ENCODE measurements around the gene MBLAC1.

Gene MBLAC1

DNA sequence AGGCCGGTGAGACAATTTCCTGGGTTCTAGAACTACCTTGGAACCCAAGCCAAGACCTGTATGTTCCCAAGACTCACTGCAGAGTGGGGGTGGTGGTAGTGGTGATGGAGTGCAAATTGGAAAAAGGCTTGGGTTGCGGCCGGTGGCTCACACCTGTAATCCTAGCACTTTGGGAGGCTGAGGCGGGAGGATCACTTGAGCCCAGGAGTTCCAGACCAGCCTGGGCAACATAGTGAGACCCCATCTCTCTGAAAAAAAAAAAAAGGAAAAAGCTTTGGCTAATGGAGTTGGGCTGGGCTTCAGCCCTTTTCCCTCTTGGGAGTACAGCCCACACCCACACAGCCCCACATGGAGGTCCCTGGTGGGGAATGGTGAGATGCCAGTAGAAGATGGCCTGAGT is 21.2 kb upstream of the MBLAC1 start:
- no peak overlapping the region for H3K27ac Mint-ChIP-seq
- no peak overlapping the region for H3K4me3 Mint-ChIP-seq
- H3K9me3 Mint-ChIP-seq = no peaks in the 10 kb centered on the region
- ATAC-seq (replicated peaks) = no peak
- no peak for DNase-seq
- no peaks in the 10 kb centered on the region for H3K27me3 Mint-ChIP-seq
- H3K36me3 Mint-ChIP-seq = peaks cover 27 to 63% of the 10 kb centered on the region in 2 donors
- peaks cover 7 to 31% of the 10 kb centered on the region in 2 donors for H3K4me1 Mint-ChIP-seq

DNA sequence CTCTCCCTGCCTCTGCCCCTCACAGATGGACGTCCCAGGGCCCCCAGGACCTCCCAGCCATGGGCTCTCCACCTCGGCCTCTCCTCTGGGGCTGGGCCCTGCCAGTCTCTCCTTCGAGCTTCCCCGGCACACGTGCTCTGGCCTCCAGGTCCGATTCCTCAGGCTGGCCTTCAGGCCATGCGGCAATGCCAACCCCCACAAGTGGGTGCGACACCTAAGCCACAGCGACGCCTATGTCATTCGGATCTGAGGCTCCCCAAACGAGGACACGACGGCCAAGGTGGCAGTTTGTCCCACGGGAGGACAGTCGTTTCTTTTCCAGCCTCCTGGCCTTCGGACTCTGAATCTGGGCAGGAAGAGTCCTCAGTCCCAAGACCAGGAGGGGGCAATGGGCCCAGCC is 20.1 kb upstream of the MBLAC1 start:
- no peaks in the 10 kb centered on the region for H3K9me3 Mint-ChIP-seq
- no peak overlapping the region for H3K27ac Mint-ChIP-seq
- peaks cover 28 to 69% of the 10 kb centered on the region in 2 donors for H3K36me3 Mint-ChIP-seq
- H3K4me1 Mint-ChIP-seq = peaks cover 10 to 29% of the 10 kb centered on the region in 2 donors
- DNase-seq (no peak), ATAC-seq (replicated peaks) (no peak)
- no peaks in the 10 kb centered on the region for H3K27me3 Mint-ChIP-seq
- H3K4me3 Mint-ChIP-seq = no peak overlapping the region

DNA sequence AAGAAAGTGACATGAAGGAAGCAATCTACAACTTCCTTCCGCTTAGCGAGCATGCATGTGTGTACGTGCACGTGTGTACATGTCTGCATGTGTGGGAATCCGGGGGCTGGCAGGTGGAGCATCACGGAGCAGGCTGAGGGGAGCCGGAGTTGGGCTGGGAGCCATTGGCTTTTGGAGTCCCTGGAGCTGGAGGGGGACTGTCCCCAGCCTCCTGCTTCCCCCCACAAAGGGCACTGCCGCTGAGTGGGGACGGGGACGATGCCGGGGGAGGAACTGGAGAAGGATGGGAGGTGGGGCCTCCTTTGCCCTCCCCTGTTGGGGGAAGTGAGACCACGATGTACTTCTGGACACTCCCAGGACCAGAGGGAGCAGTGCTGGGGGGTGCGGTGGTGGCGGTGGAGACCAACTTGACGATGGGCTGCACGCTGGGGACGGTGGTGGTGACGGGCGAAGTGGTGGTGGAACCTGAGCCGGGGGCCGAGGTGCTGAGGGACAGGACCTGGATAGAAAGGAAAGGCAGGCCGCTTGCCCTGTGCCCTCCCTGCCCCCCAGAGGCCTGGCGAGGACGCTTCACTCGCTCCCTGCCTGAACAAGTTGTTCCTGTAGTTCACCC is 19.5 kb upstream of the MBLAC1 start:
- Mint-ChIP-seq H3K36me3 (peaks cover 31 to 72% of the 10 kb centered on the region in 2 donors), H3K27ac (peak overlapping the region; percentile 65), H3K4me3 (no peak overlapping the region), H3K9me3 (no peaks in the 10 kb centered on the region), H3K4me1 (peaks cover 10 to 28% of the 10 kb centered on the region in 2 donors), H3K27me3 (no peaks in the 10 kb centered on the region)
- DNase-seq = no peak
- ATAC-seq (replicated peaks) = no peak

GRCh38 chr7:100107890-100108289 is 18.9 kb upstream of the MBLAC1 start:
- H3K27me3 Mint-ChIP-seq = no peaks in the 10 kb centered on the region
- ATAC-seq (replicated peaks) (no peak), DNase-seq (no peak)
- H3K4me1 Mint-ChIP-seq = peaks cover 7 to 21% of the 10 kb centered on the region in 2 donors
- H3K9me3 Mint-ChIP-seq = no peaks in the 10 kb centered on the region
- H3K36me3 Mint-ChIP-seq = peaks cover 37 to 78% of the 10 kb centered on the region in 2 donors
- no peak overlapping the region for H3K4me3 Mint-ChIP-seq
- no peak overlapping the region for H3K27ac Mint-ChIP-seq

GRCh38 chr7:100109521-100110163 is 17.1 kb upstream of the MBLAC1 start:
- Mint-ChIP-seq H3K4me1 (peaks cover 3 to 15% of the 10 kb centered on the region in 2 donors), H3K36me3 (peaks cover 44 to 79% of the 10 kb centered on the region in 2 donors), H3K4me3 (no peak overlapping the region), H3K9me3 (no peaks in the 10 kb centered on the region), H3K27me3 (no peaks in the 10 kb centered on the region), H3K27ac (no peak overlapping the region)
- ATAC-seq (replicated peaks) (no peak), DNase-seq (no peak)

DNA sequence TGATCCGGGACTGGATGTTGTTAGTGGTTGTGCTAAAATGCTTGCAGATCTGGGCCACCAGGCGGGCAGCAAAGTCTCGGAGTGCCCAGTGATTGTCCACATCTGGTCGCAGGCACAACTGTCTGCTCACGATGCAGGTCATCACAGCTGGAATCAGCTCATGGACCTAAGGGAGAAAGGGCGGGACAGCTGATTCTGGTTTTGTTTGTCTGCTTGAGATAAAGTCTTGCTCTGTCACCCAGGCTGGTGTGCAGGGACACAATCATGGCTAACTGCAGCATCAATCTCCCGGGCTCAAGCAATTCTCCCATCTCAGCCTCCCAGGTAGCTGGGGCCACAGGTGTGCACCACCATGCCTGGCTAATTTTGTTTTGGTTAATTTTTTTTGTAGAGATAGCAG is 15.6 kb upstream of the MBLAC1 start:
- Mint-ChIP-seq H3K36me3 (peaks cover 47 to 69% of the 10 kb centered on the region in 2 donors), H3K27me3 (no peaks in the 10 kb centered on the region), H3K4me3 (no peak overlapping the region), H3K9me3 (no peaks in the 10 kb centered on the region), H3K4me1 (peaks cover 3 to 15% of the 10 kb centered on the region in 2 donors), H3K27ac (no peak overlapping the region)
- DNase-seq (no peak), ATAC-seq (replicated peaks) (no peak)

- no peak for ATAC-seq (replicated peaks)
- DNase-seq = no peak
- Mint-ChIP-seq H3K4me3 (no peak overlapping the region), H3K9me3 (no peaks in the 10 kb centered on the region), H3K27ac (no peak overlapping the region), H3K36me3 (peaks cover 48 to 68% of the 10 kb centered on the region in 2 donors), H3K4me1 (peaks cover 5 to 11% of the 10 kb centered on the region in 2 donors), H3K27me3 (no peaks in the 10 kb centered on the region)
Measured at GRCh38 chr7:100111914-100112313, 14.9 kb upstream of the MBLAC1 start.

- Mint-ChIP-seq H3K4me3 (no peak overlapping the region), H3K27ac (no peak overlapping the region), H3K9me3 (no peaks in the 10 kb centered on the region), H3K27me3 (no peaks in the 10 kb centered on the region), H3K36me3 (peaks cover 34 to 53% of the 10 kb centered on the region in 2 donors), H3K4me1 (peaks cover 8 to 18% of the 10 kb centered on the region in 2 donors)
- no peak for DNase-seq
- no peak for ATAC-seq (replicated peaks)
Measured at GRCh38 chr7:100115026-100115425, 11.7 kb upstream of the MBLAC1 start.

- H3K9me3 Mint-ChIP-seq = no peaks in the 10 kb centered on the region
- no peaks in the 10 kb centered on the region for H3K27me3 Mint-ChIP-seq
- ATAC-seq (replicated peaks) (no peak), DNase-seq (no peak)
- H3K36me3 Mint-ChIP-seq = peaks cover 20 to 26% of the 10 kb centered on the region in 2 donors
- peaks cover 14 to 33% of the 10 kb centered on the region in 2 donors for H3K4me1 Mint-ChIP-seq
- H3K4me3 Mint-ChIP-seq = peak overlapping the region; percentile 87 to 99
- H3K27ac Mint-ChIP-seq = peak overlapping the region; percentile 97
Measured at GRCh38 chr7:100118388-100119071, 8.2 kb upstream of the MBLAC1 start.

DNA sequence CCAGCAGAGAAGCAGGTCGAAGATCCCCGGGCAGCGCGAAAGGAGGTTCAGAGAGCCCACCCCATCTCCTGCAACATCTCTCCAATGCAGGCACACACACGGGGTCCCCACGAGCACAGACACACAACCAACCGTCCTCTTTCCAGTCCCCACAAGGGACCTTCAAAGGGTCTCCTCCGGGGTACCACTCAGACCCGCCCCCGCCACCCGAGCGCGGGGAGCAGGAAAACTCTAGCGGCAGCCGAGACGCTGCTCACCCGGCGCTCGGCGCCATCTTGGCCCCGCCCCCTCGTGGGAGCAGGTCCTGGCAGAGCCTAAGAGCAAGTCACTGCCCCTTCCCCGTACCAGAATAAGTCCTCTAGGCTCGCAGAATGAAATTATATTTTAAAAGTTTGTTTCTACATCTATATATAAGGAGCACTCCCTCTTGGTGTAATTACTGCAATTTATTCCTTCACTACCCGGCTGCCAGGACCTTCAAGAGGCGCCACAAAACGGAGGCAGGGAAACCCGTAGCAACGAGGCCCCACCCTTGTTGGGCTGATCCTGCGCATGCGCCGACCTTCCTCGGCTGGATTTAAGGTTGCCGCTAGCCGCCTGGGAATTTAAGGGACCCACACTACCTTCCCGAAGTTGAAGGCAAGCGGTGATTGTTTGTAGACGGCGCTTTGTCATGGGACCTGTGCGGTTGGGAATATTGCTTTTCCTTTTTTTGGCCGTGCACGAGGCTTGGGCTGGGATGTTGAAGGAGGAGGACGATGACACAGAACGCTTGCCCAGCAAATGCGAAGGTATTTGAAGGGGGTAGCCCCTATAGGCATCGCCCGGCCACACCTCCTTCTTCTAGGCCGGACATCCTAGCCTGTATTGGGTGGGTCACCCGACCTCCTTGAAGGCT is 7.4 kb upstream of the MBLAC1 start, which contains the start of the genes CNPY4 and TAF6:
Gene CNPY4, plus strand, starts transcription at position 563 of the 898 bp plus-strand sequence. Its CDS starts 111 bp downstream, at position 674.
Gene TAF6, minus strand, starts transcription at position 287 of the 898 bp plus-strand sequence. CDS start 5,149 bp downstream, outside the sequence.
- Mint-ChIP-seq H3K9me3 (no peaks in the 10 kb centered on the region), H3K27me3 (no peaks in the 10 kb centered on the region), H3K4me3 (peak within 1 kb of the TSS; percentile 87 to 99), H3K27ac (peak within 1 kb of the TSS; percentile 97), H3K36me3 (peaks cover 15 to 19% of the 10 kb centered on the region in 2 donors), H3K4me1 (peaks cover 15 to 36% of the 10 kb centered on the region in 2 donors)
- ATAC-seq (replicated peaks) (peak; percentile 87), DNase-seq (peak; percentile 88)

DNA sequence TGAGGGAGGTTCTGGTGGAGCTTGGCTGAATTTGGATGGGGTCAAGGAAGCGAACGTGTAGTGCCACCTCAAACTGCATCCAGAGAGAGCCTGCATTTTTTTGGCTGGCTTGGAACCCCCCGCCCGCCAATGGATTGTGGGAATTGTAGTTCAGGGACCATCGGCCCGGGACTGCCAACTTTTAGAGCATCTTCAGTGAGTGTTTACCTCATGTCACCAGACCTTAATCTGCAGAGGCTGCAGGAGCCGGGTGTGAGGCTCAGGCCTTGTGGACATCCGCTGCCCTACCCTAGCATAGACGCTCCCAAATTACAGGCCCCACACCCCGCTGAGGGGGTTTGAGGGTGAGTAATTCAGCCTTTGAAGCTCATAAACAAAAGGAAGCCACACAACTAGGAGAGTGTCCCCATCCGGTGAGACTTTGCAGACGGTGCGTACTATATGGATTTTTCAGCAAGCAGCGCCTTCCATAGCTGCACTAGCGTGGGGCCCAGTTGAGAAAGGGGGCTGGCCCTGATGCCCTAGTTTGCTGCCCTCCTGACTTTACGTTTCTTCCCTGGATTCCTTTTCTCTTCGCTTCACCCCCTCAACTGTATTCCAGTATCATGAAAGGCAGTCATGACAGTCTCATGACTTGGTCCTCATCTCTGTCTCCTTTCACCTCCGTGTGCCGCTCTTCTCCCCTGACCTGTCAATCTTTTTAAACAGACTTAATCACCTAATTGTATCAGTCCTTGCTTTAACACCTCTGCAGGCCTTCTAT is 6.6 kb upstream of the MBLAC1 start:
- no peak for DNase-seq
- Mint-ChIP-seq H3K4me1 (peaks cover 23 to 44% of the 10 kb centered on the region in 2 donors), H3K27me3 (no peaks in the 10 kb centered on the region), H3K36me3 (peaks cover 15 to 23% of the 10 kb centered on the region in 2 donors), H3K4me3 (peak overlapping the region; percentile 87 to 99), H3K9me3 (no peaks in the 10 kb centered on the region), H3K27ac (peak overlapping the region; percentile 97)
- ATAC-seq (replicated peaks) = peak; percentile 66 to 69

DNA sequence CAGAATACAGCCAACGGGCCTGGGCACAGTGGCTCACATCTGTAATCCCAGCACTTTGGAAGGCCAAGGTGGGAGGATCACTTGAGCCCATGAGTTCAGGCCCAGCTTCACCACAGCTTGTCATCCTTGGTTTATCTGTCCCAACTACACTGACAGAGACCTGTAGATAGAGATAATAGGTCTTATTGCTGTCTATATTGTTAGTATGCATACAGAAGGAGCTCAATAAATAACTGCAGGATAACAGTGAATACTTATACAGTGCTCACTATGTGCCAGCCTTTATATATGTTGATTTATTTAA is 6.1 kb upstream of the MBLAC1 start:
- Mint-ChIP-seq H3K36me3 (peaks cover 13 to 23% of the 10 kb centered on the region in 2 donors), H3K9me3 (no peaks in the 10 kb centered on the region), H3K4me1 (peaks cover 27 to 48% of the 10 kb centered on the region in 2 donors), H3K27me3 (no peaks in the 10 kb centered on the region), H3K4me3 (peak overlapping the region; percentile 87 to 99), H3K27ac (no peak overlapping the region)
- DNase-seq = no peak
- ATAC-seq (replicated peaks) = no peak

DNA sequence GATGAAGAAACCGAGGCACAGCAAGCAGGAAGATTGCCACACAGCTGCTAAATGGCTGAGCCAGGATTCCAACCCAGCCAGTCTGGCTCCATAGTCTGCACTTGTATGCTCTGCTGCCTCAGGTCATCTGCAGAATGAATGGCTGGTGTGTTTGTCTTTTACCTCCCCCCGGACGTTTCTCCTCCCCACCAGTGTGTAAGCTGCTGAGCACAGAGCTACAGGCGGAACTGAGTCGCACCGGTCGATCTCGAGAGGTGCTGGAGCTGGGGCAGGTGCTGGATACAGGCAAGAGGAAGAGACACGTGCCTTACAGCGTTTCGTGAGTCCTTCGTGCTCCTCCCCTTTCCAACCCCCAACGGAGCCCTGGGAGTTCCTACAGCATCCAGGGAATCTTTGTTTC is 4.7 kb upstream of the MBLAC1 start:
- Mint-ChIP-seq H3K27me3 (no peaks in the 10 kb centered on the region), H3K4me1 (peaks cover 25 to 57% of the 10 kb centered on the region in 2 donors), H3K4me3 (no peak overlapping the region), H3K36me3 (peaks cover 7 to 14% of the 10 kb centered on the region in 2 donors), H3K9me3 (no peaks in the 10 kb centered on the region), H3K27ac (no peak overlapping the region)
- ATAC-seq (replicated peaks) = no peak
- no peak for DNase-seq
